ENCODE data around the gene MAP2K1.
"Not testable (repeated sequence)": the region's sequence is repeated elsewhere in the genome, so short reads cannot be mapped to it uniquely, and the experiment has no call there.

MAP2K1 gene

GRCh38 chr15:66390678-66391077, 4.0 kb downstream of the MAP2K1 start:
- no peak overlapping the region for H3K27ac ChIP-seq
- H3K4me1 ChIP-seq, result peaks cover 57% of the 10 kb centered on the region
- TF ChIP-seq Cebpa-rat (IDR thresholded peaks at IDR 0.05), result no peak
- H4K20me1 ChIP-seq, result peaks cover 84% of the 10 kb centered on the region
- H3K4me2 ChIP-seq, result peak overlapping the region; percentile 95
- no peak overlapping the region for H3K9ac ChIP-seq
- no peaks in the 10 kb centered on the region for H3K9me3 ChIP-seq
- no peaks in the 10 kb centered on the region for H3K27me3 ChIP-seq
- no peak overlapping the region for H3K4me3 ChIP-seq
- peaks cover 22% of the 10 kb centered on the region for H3K36me3 ChIP-seq

DNA sequence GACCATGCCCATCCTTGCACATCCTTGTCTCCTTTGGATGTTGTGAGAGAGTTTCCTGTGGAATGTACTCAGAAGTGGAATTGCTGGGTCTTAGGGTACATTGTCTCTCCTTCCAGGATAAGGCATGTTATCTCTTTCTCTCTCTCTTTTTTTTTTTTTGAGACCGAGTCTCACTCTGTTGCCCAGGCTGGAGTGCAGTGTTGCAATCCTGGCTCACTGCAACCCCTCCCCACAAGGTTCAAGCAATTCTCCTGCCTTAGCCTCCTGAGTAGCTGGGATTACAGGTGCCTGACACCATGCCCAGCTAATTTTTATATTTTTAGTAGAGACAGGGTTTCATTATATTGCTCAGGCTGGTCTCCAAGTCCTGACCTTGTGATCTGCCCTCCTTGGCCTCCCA, 6.3 kb downstream of the MAP2K1 start:
- peaks cover 75% of the 10 kb centered on the region for H4K20me1 ChIP-seq
- peaks cover 42% of the 10 kb centered on the region for H3K36me3 ChIP-seq
- H3K9me3 ChIP-seq, H3K27me3 ChIP-seq, H3K4me3 ChIP-seq, H3K27ac ChIP-seq, H3K9ac ChIP-seq, H3K4me2 ChIP-seq: not testable (repeated sequence)
- H3K4me1 ChIP-seq, result peaks cover 47% of the 10 kb centered on the region

DNA sequence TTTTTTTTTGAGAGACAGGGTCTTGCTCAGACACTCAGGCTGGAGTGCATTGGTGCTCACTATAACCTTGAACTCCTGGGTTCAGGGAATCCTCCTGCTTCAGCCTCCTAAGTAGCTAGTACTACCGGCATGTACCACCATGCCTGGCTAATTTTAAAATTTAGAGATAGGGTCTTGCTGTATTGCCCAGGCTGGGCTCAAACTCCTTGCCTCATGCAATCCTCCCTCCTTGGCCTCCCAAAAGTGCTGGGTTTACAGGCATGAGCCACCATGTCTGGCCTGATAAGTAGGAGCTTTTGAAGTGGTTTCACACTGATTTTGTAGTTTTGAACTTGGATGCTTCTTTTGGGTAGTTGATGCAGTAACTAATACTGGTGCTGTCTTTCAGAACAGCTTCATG, 7.8 kb downstream of the MAP2K1 start:
- no peak overlapping the region for H3K27ac ChIP-seq
- H3K9me3 ChIP-seq, result no peaks in the 10 kb centered on the region
- no peaks in the 10 kb centered on the region for H3K27me3 ChIP-seq
- peaks cover 63% of the 10 kb centered on the region for H4K20me1 ChIP-seq
- no peak overlapping the region for H3K4me2 ChIP-seq
- no peak for TF ChIP-seq Cebpa-rat (IDR thresholded peaks at IDR 0.05)
- H3K4me1 ChIP-seq, result peaks cover 36% of the 10 kb centered on the region
- H3K4me3 ChIP-seq, result no peak overlapping the region
- H3K36me3 ChIP-seq, result peaks cover 45% of the 10 kb centered on the region
- no peak overlapping the region for H3K9ac ChIP-seq

DNA sequence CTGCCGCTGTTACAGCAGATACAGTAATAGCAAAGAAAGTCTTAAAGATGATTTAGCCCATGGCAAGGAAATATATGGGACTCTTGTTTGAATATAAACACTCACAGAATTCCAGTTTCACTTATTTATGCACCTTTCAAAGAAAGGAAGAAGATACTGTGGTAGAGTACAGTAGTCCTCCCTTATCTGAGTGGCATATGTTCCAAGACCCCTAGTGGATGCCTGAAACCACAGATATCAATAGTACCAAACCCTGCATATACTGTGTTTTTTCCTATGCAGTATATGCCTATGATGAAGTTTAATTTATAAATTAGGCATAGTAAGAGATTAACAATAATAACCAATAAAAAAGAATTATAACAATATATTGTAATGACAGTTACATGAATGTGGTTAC, 8.2 kb downstream of the MAP2K1 start:
- no peaks in the 10 kb centered on the region for H3K27me3 ChIP-seq
- peaks cover 63% of the 10 kb centered on the region for H4K20me1 ChIP-seq
- no peaks in the 10 kb centered on the region for H3K9me3 ChIP-seq
- no peak overlapping the region for H3K4me3 ChIP-seq
- H3K27ac ChIP-seq, result no peak overlapping the region
- no peak overlapping the region for H3K4me2 ChIP-seq
- TF ChIP-seq Cebpa-rat (IDR thresholded peaks at IDR 0.05), result no peak
- H3K4me1 ChIP-seq, result peaks cover 36% of the 10 kb centered on the region
- H3K36me3 ChIP-seq, result peaks cover 45% of the 10 kb centered on the region
- H3K9ac ChIP-seq, result no peak overlapping the region

GRCh38 chr15:66399276-66399675, 12.6 kb downstream of the MAP2K1 start:
- no peak overlapping the region for H3K9ac ChIP-seq
- TF ChIP-seq Cebpa-rat (IDR thresholded peaks at IDR 0.05), result no peak
- peaks cover 39% of the 10 kb centered on the region; the same call in 1 of the 2 replicates for H4K20me1 ChIP-seq
- peaks cover 57% of the 10 kb centered on the region for H3K4me1 ChIP-seq
- no peak overlapping the region for H3K27ac ChIP-seq
- no peaks in the 10 kb centered on the region for H3K9me3 ChIP-seq
- H3K27me3 ChIP-seq, result no peaks in the 10 kb centered on the region
- H3K4me2 ChIP-seq, result peak overlapping the region; percentile 86; the same call in 1 of the 2 replicates
- peaks cover 32% of the 10 kb centered on the region for H3K36me3 ChIP-seq
- no peak overlapping the region for H3K4me3 ChIP-seq

DNA sequence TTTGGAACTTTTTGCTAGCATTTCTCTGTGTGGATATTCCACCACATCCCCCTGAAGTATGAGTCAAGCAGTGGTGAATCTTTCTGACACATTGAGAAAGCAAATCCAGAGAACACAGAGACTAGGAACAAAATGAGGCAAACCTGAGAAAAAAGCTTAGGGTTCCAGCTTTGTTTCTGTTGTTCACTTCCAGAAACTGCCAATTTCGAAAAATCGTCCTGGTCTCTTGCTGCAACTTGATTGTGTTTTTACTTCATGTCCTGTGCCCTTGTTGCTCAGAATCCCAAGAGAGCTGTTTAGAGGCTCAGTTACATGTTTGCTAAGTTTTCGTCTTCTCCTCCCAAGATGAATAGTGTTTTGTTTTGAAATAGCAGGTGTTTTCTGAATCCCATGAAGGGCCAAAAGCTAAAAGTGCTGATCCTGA, 13.7 kb downstream of the MAP2K1 start:
- H3K4me3 ChIP-seq, result no peak overlapping the region
- TF ChIP-seq Cebpa-rat (IDR thresholded peaks at IDR 0.05), result no peak
- peak overlapping the region; percentile 36 for H3K27ac ChIP-seq
- peaks cover 63% of the 10 kb centered on the region for H3K4me1 ChIP-seq
- no peaks in the 10 kb centered on the region for H3K27me3 ChIP-seq
- peak overlapping the region; percentile 86 for H3K4me2 ChIP-seq
- peak overlapping the region; percentile 50 for H3K9ac ChIP-seq
- H3K36me3 ChIP-seq, result peaks cover 26% of the 10 kb centered on the region
- peaks cover 28% of the 10 kb centered on the region; the same call in 1 of the 2 replicates for H4K20me1 ChIP-seq
- H3K9me3 ChIP-seq, result no peaks in the 10 kb centered on the region

GRCh38 chr15:66401130-66402021, 14.7 kb downstream of the MAP2K1 start:
- peaks cover 72% of the 10 kb centered on the region for H3K4me1 ChIP-seq
- TF ChIP-seq Cebpa-rat (IDR thresholded peaks at IDR 0.05), result no peak
- peaks cover 16% of the 10 kb centered on the region for H3K36me3 ChIP-seq
- H3K4me3 ChIP-seq, result 0 out of 2 replicates have a peak overlapping the region, but pooled peaks have one; percentile 4
- H3K9ac ChIP-seq, result 0 out of 2 replicates have a peak overlapping the region, but pooled peaks have one; percentile 50
- H3K27me3 ChIP-seq, result no peaks in the 10 kb centered on the region
- peaks cover 24% of the 10 kb centered on the region; the same call in 1 of the 2 replicates for H4K20me1 ChIP-seq
- H3K27ac ChIP-seq, result peak overlapping the region; percentile 38; the same call in 1 of the 2 replicates
- H3K4me2 ChIP-seq, result peak overlapping the region; percentile 86
- no peaks in the 10 kb centered on the region for H3K9me3 ChIP-seq

DNA sequence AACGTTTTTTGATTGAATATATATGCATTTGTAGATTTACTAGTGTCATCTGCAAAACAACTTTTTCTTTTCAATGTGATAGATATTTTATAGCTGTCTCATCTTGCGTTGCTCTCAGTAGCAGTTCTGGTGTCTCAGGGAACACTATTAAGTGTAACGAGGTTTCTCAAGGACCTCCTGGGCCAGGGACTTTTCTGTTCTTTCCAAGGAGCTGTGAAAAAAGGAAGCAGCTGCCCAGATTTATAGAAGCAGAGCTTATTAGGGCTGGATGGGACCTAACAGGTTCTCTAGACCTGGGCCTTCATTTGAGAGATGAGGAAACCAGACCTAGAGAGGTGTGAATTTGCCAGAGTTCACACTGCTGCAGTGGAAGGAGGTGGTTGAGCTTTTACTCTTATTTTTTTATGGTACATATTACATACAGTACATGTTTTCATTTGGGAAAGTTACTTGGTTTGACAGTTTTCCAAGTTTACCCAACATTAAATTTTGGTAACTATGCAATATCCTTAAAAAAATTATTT, 16.1 kb downstream of the MAP2K1 start:
- no peaks in the 10 kb centered on the region for H3K9me3 ChIP-seq
- TF ChIP-seq Cebpa-rat (IDR thresholded peaks at IDR 0.05), result no peak
- H4K20me1 ChIP-seq, result peaks cover 24% of the 10 kb centered on the region; the same call in 1 of the 2 replicates
- H3K36me3 ChIP-seq, result 0 out of 2 replicates have a peak, but pooled peaks cover 6% of the 10 kb centered on the region
- no peaks in the 10 kb centered on the region for H3K27me3 ChIP-seq
- H3K27ac ChIP-seq, result no peak overlapping the region
- H3K9ac ChIP-seq, result no peak overlapping the region
- peaks cover 86% of the 10 kb centered on the region for H3K4me1 ChIP-seq
- no peak overlapping the region for H3K4me3 ChIP-seq
- H3K4me2 ChIP-seq, result peak overlapping the region; percentile 86

DNA sequence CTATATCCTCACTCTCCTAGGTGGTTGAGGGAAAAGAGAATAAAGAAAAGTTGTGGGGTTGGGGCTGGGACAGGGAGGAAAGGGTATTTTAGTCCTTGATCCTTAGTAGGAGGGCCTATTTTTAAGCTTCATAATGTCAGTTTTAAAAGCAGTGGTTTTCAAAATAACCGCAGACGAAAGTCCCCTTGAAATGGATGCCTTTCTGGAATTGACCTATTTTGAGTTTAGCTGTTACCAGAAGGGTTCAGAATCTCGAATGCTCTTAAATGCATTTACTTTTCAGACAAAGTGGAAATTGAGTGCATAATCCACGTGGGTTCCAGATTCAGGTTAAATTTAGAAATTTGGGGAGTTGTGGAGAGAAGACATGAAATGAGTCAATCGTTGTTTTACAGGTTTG, 16.6 kb downstream of the MAP2K1 start:
- H4K20me1 ChIP-seq, result peaks cover 24% of the 10 kb centered on the region; the same call in 1 of the 2 replicates
- H3K9ac ChIP-seq, result no peak overlapping the region
- H3K27me3 ChIP-seq, result no peaks in the 10 kb centered on the region
- no peak for TF ChIP-seq Cebpa-rat (IDR thresholded peaks at IDR 0.05)
- H3K4me3 ChIP-seq, result no peak overlapping the region
- H3K4me1 ChIP-seq, result peaks cover 91% of the 10 kb centered on the region
- H3K27ac ChIP-seq, result no peak overlapping the region
- peak overlapping the region; percentile 86 for H3K4me2 ChIP-seq
- 0 out of 2 replicates have a peak, but pooled peaks cover under 1% of the 10 kb centered on the region for H3K36me3 ChIP-seq
- no peaks in the 10 kb centered on the region for H3K9me3 ChIP-seq

GRCh38 chr15:66404122-66404521, 17.4 kb downstream of the MAP2K1 start:
- H4K20me1 ChIP-seq, result peaks cover 24% of the 10 kb centered on the region; the same call in 1 of the 2 replicates
- no peak for TF ChIP-seq Cebpa-rat (IDR thresholded peaks at IDR 0.05)
- peak overlapping the region; percentile 86 for H3K4me2 ChIP-seq
- no peak overlapping the region for H3K4me3 ChIP-seq
- H3K4me1 ChIP-seq, result peaks cover 99% of the 10 kb centered on the region
- H3K27ac ChIP-seq, result no peak overlapping the region
- H3K27me3 ChIP-seq, result no peaks in the 10 kb centered on the region
- H3K9me3 ChIP-seq, result no peaks in the 10 kb centered on the region
- no peaks in the 10 kb centered on the region for H3K36me3 ChIP-seq
- no peak overlapping the region for H3K9ac ChIP-seq
